Articular chondrocyte of knee joint (primary cell): ENCODE results near the gene SI. TPM values are rescaled to one million over a fixed set of nuclear protein-coding genes. Genes with fewer than 3 reads are reported as not detected.

Experiments
- small RNA-seq: library from RNA; depleted of rRNA; stranded (forward); fragments of <200 nt; gene quantifications from one replicate; pipeline ENCODE3, GENCODE V24; 2012
- total RNA-seq: library from RNA; depleted of rRNA; stranded (reverse); fragments of >200 nt; gene quantifications from 2 replicates; pipeline ENCODE4 v1.2.3, GENCODE V29; 2012

Gene SI
- total RNA-seq: not detected in 2 replicates

GRCh38 chr3:165078293-165078692 lies at the start of gene SI:
TSS of gene SI (minus strand) at chr3:165078496. CDS start at chr3:165076012, 2,484 bp downstream.

Small RNA genes within 50 kb of the gene (small RNA-seq; reads per million reads assigned to genes)
- not detected for gene RF00019

Other genes starting within 250 kb of the SI start
- not detected in 2 replicates for gene SLITRK3, start 117.9 kb upstream of the SI start, total RNA-seq